ENCODE data around the gene ACTL10.
"Not testable (repeated sequence)": the region's sequence is repeated elsewhere in the genome, so short reads cannot be mapped to it uniquely, and the experiment has no call there.

ACTL10 gene

DNA sequence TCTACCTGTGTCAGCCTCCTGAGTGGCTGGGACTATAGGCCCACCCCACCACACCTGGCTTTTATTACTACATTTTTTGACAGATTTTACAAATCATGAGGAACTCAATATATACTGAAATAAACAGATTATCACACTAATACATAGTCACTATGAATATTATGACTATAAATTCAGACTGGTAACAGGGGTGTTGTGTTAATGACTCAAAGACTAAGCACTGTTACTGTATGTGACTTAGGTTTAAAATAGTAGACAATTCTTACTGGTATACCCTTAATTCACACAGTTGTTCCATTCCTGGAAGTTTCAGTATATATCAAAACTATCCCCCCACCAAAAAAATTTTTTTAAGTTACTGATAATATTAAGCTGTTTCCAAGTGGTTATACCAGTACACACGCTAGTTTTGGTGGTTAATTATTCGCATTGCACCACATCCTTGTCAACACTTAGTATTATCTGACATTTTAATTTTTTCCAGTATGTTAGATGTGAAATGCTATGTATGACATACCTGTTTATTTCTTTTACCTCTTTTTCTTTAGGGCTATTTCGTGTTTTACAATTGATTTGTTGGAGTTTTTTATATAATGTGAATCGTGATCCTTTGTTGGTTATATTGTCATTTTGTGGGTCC is 39.0 kb upstream of the ACTL10 start:
- no peak for DNase-seq (ENCODE audit: extremely low read depth, insufficient read length)
- TF ChIP-seq, protein P1, sequence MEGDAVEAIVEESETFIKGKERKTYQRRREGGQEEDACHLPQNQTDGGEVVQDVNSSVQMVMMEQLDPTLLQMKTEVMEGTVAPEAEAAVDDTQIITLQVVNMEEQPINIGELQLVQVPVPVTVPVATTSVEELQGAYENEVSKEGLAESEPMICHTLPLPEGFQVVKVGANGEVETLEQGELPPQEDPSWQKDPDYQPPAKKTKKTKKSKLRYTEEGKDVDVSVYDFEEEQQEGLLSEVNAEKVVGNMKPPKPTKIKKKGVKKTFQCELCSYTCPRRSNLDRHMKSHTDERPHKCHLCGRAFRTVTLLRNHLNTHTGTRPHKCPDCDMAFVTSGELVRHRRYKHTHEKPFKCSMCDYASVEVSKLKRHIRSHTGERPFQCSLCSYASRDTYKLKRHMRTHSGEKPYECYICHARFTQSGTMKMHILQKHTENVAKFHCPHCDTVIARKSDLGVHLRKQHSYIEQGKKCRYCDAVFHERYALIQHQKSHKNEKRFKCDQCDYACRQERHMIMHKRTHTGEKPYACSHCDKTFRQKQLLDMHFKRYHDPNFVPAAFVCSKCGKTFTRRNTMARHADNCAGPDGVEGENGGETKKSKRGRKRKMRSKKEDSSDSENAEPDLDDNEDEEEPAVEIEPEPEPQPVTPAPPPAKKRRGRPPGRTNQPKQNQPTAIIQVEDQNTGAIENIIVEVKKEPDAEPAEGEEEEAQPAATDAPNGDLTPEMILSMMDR (IDR thresholded peaks at IDR 0.05; ENCODE audit: insufficient read depth, low read length, poor library complexity, severe bottlenecking): no peak
- H3K36me3 ChIP-seq (ENCODE audit: control insufficient read depth, insufficient read depth, low read length): peaks cover 10% of the 10 kb centered on the region
- H3K27me3 ChIP-seq (replicated peaks; ENCODE audit: control insufficient read depth, insufficient read depth, low read length): no peaks in the 10 kb centered on the region
- no peak overlapping the region for H3K4me3 ChIP-seq (replicated peaks; ENCODE audit: low read depth, low read length)

DNA sequence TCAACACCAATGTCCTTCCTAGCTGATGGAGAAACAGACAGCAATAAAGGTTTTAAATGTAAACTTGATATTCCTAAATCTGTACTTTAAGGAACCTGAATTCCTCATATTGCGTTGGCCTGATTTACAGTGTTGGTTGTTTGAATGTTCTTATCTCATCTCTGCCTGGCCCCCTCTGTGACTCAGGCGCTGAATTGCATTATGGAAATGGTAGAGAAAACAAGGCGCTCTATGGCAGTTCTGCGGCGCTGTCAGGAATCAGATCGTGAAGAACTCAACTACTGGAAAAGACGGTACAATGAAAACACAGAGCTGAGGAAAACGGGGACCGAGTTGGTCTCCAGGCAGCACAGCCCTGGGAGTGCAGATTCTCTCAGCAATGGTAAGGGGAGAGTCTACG is 37.2 kb upstream of the ACTL10 start:
- peaks cover 6% of the 10 kb centered on the region for H3K36me3 ChIP-seq (ENCODE audit: control insufficient read depth, insufficient read depth, low read length)
- no peaks in the 10 kb centered on the region for H3K27me3 ChIP-seq (replicated peaks; ENCODE audit: control insufficient read depth, insufficient read depth, low read length)
- no peak overlapping the region for H3K4me3 ChIP-seq (replicated peaks; ENCODE audit: low read depth, low read length)
- no peak for DNase-seq (ENCODE audit: extremely low read depth, insufficient read length)
- TF ChIP-seq, protein P1 (IDR thresholded peaks at IDR 0.05; ENCODE audit: insufficient read depth, low read length, poor library complexity, severe bottlenecking): no peak

DNA sequence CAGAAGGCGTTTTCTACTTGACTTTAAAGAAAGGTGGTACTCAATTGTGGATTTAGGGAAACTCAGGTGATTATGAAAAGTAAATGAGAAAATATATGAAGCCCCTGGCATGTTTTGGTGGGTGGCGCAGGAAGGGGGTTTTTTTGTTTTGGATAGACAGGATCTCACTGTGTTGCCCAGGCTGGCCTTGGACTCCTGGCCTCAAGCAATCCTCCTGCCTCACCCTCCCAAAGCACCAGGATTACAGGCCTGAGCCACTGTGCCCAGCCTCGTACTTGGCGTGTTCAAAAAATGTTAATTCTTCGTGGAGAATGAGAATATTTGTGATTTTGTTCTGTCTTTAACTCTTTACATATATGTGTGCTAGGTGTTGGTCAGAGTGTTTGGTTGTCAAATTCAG is 36.8 kb upstream of the ACTL10 start:
- no peak overlapping the region for H3K4me3 ChIP-seq (replicated peaks; ENCODE audit: low read depth, low read length)
- TF ChIP-seq, protein P1 (IDR thresholded peaks at IDR 0.05; ENCODE audit: insufficient read depth, low read length, poor library complexity, severe bottlenecking): no peak
- no peak for DNase-seq (ENCODE audit: extremely low read depth, insufficient read length)
- H3K27me3 ChIP-seq (replicated peaks; ENCODE audit: control insufficient read depth, insufficient read depth, low read length): no peaks in the 10 kb centered on the region
- H3K36me3 ChIP-seq (ENCODE audit: control insufficient read depth, insufficient read depth, low read length): peaks cover 4% of the 10 kb centered on the region

DNA sequence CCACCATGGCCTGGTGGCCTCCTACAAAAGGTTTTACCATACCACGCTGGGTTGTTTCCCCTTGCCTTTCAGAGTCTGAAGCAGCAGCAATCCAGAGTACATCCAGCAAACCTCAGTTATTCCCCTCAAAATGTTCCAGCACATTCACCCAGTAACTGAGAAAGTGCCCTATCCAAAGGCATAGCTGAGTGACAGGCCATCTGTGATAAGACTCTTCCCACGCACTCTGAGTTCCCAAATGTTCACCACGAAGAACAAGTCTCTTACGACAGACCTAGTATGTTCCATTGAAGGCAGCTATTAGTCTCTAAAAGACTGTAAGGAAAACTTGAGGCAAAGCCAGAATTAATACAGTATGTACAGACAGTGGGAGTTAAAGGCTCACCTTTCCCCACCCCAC is 36.2 kb upstream of the ACTL10 start:
- DNase-seq (ENCODE audit: extremely low read depth, insufficient read length): no peak
- peaks cover 4% of the 10 kb centered on the region for H3K36me3 ChIP-seq (ENCODE audit: control insufficient read depth, insufficient read depth, low read length)
- TF ChIP-seq, protein P1 (IDR thresholded peaks at IDR 0.05; ENCODE audit: insufficient read depth, low read length, poor library complexity, severe bottlenecking): no peak
- H3K4me3 ChIP-seq (replicated peaks; ENCODE audit: low read depth, low read length): no peak overlapping the region
- no peaks in the 10 kb centered on the region for H3K27me3 ChIP-seq (replicated peaks; ENCODE audit: control insufficient read depth, insufficient read depth, low read length)

DNA sequence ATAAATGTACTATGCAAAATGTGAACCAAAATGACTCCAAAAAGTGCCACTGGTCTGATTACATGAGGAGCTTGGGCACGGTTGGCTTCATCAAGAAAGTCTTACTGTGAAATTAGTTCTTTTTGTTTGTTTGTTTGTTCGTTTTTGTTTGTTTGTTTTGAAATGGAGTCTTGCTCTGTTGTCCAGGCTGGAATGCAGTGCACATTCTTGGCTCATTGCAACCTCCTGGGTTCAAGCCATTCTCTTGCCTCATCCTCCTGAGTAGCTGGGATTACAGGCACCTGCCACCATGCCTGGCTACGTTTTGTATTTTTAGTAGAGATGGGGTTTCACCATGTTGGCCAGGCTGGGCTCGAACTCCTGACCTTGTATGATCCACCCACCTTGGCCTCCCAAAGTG is 34.8 kb upstream of the ACTL10 start:
- DNase-seq (ENCODE audit: extremely low read depth, insufficient read length); H3K36me3 ChIP-seq (ENCODE audit: control insufficient read depth, insufficient read depth, low read length); H3K27me3 ChIP-seq (replicated peaks; ENCODE audit: control insufficient read depth, insufficient read depth, low read length); H3K4me3 ChIP-seq (replicated peaks; ENCODE audit: low read depth, low read length): not testable (repeated sequence)

DNA sequence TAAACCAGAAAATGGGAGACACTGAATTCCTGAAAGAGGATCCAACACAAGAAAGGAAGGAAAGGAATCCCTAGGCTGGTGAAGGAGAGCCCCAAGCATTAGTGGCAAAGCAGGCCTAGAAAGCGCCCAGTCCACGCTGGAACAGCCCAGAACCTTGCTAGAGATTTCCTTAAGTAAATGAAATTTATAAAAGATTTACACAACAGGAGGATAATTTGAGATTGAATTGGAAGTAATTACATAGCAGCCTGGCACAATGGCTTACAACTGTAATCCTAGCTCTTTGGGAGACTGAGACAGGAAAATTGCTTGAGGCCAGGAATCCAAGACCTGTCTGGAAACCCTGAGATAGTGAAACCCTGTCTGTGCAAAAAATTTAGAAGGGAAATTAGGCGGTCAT is 31.4 kb upstream of the ACTL10 start:
- no peak for DNase-seq (ENCODE audit: extremely low read depth, insufficient read length)
- Histone ChIP-seq H3K4me3 (replicated peaks; ENCODE audit: low read depth, low read length) (no peak overlapping the region), H3K27me3 (replicated peaks; ENCODE audit: control insufficient read depth, insufficient read depth, low read length) (no peaks in the 10 kb centered on the region), H3K36me3 (ENCODE audit: control insufficient read depth, insufficient read depth, low read length) (peaks cover 10% of the 10 kb centered on the region)
- TF ChIP-seq, protein P1 (IDR thresholded peaks at IDR 0.05; ENCODE audit: insufficient read depth, low read length, poor library complexity, severe bottlenecking): no peak
